Spinal cord (tissue), 10 donors: ENCODE measurements around the gene HDHD5. TPM values are rescaled to one million over a fixed set of nuclear protein-coding genes. Genes with fewer than 3 reads are reported as not detected.

ENCODE experiments used
- DNase-seq, 6 donors: peaks; one replicate each; pipeline versions ENCODE4 v3.0.0 to v3.0.0-alpha.2; 2013 to 2015; ENCODE audit warnings: low spot score in 6 of 6, low read depth in 4 of 6
- H3K27ac ChIP-seq: one replicate; pipeline ENCODE4 v1.5.1; 2013; ENCODE audit warnings: low read depth, low read length, control low read depth
- H3K27me3 ChIP-seq: one replicate; pipeline ENCODE4 v1.6.1; 2013; ENCODE audit warnings: low read length; ENCODE audit not compliant: control insufficient read depth, insufficient read depth
- H3K36me3 ChIP-seq: one replicate; pipeline ENCODE4 v1.6.1; 2013; ENCODE audit warnings: low read length; ENCODE audit not compliant: control insufficient read depth, insufficient read depth
- H3K4me1 ChIP-seq: one replicate; pipeline ENCODE4 v1.6.1; 2013; ENCODE audit warnings: low read length; ENCODE audit not compliant: control insufficient read depth, insufficient read depth
- H3K4me3 ChIP-seq: one replicate; pipeline ENCODE4 v1.5.1; 2013; ENCODE audit warnings: low read depth, low read length, control low read depth
- H3K9me3 ChIP-seq: one replicate; pipeline ENCODE4 v1.6.1; 2013; ENCODE audit warnings: low read length; ENCODE audit not compliant: control insufficient read depth, insufficient read depth
- WGBS: methylation state at CpG from one replicate; pipeline ENCODE4 v1.1.5; 2013; ENCODE audit warnings: missing lambda C conversion rate; ENCODE audit not compliant: insufficient coverage; 5-methylcytosine and 5-hydroxymethylcytosine counted together
- polyA plus RNA-seq, 2 donors: library from polyadenylated mRNA; unstranded; fragments of 120-200 nt; gene quantifications; one replicate each; pipeline ENCODE4 v1.2.1, GENCODE V29; 2013; ENCODE audit not compliant: insufficient read length in 2 of 2
- total RNA-seq, 2 donors: library from RNA; depleted of rRNA in 1 of 2; stranded (reverse); fragments of 120-200 nt in 1 of 2; fragments of >200 nt in 1 of 2; gene quantifications; one replicate each; pipeline versions ENCODE4 v1.2.3 to v1.2.4, GENCODE V29; 2013 to 2014
- donor health status: healthy.

The HDHD5 gene
- total and polyA plus RNA-seq, 4 donors = 23.9 to 51.9 (median 36.7) TPM

DNA sequence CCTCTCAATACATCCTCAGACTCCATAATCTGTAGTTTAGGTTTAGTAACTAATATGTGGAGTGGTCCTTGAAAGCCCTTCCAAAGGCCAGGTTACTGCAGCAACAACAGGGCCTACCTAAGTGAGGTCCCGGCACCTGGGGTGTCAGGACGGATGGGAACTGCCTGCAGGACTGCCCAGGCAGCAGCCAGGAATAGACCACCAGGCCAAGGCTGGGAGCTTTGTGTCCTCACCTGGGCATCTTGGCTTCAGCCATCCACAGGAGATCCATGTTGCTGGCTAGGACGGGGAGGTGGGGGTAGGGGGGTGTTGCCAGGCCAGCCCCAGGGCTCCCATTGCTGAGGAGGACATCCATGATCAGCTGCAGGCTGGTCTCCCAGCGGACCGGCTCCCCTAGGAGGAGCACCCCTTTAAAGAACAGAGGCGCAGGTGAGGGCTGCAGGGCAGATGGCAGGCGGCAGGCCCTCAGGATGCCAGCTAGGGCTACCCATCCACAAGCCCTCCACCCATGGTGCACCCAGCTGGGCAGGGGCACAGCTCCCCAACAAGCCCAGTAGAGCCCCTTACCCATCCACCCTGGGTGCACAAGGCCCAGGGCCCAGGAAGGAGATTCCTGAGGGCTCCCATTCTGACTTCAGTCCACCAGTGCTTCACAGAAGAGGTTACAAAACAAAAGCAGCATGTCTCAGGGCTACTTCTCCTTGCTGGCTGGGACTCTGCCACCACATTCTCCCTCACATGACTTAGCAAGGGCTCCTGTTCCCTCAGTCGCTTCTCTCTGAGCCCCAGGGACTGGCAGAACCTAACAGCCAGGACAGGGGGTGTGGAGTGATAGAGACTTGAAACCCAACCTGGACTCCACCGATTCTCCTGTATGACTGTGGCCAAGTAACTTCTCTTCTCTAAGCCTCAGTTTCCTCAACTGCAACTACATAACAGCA lies 18.0 kb downstream of the HDHD5 start:
- WGBS = 89% methylated on average over 7 of the region's 9 CpGs
- Histone ChIP-seq H3K4me3 (no peak overlapping the region), H3K27me3 (no peaks in the 10 kb centered on the region), H3K36me3 (peaks cover 81% of the 10 kb centered on the region), H3K27ac (no peak overlapping the region), H3K9me3 (no peaks in the 10 kb centered on the region), H3K4me1 (no peaks in the 10 kb centered on the region)
- DNase-seq = no peak

DNA sequence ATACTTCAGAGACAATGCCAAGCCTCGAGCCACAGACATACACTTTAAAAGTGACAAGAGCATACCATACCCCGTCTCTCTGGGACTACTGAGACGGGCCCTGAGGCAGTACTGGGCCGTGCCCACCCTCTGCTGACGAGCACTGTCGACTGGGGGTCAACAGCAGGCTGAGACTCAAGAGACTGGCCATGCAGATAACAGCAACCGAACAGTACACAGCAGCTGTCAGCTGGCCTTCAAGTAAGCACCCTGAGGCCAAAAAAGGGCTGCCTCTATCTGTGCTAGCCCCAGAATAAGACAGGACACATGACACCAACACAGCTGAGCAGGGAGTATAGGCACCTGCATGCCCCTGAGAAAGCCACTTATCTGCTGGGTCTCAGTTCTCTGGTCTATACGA lies 19.1 kb downstream of the HDHD5 start:
- Histone ChIP-seq H3K27me3 (no peaks in the 10 kb centered on the region), H3K4me3 (no peak overlapping the region), H3K4me1 (no peaks in the 10 kb centered on the region), H3K27ac (no peak overlapping the region), H3K9me3 (no peaks in the 10 kb centered on the region), H3K36me3 (peaks cover 77% of the 10 kb centered on the region)
- no peak for DNase-seq
- WGBS = 86% methylated on average over 8 of the region's 8 CpGs

- Histone ChIP-seq H3K27me3 (no peaks in the 10 kb centered on the region), H3K4me1 (no peaks in the 10 kb centered on the region), H3K36me3 (peaks cover 70% of the 10 kb centered on the region), H3K4me3 (no peak overlapping the region), H3K27ac (no peak overlapping the region), H3K9me3 (no peaks in the 10 kb centered on the region)
- DNase-seq = no peak
- WGBS = 79% methylated on average over 10 of the region's 11 CpGs
These were observed 20.6 kb downstream of the HDHD5 start for GRCh38 chr22:17138513-17138912.

- Histone ChIP-seq H3K27ac (no peak overlapping the region), H3K9me3 (no peaks in the 10 kb centered on the region), H3K4me1 (no peaks in the 10 kb centered on the region), H3K36me3 (peaks cover 70% of the 10 kb centered on the region), H3K4me3 (no peak overlapping the region), H3K27me3 (no peaks in the 10 kb centered on the region)
- DNase-seq = no peak
- 93% methylated on average over 17 of the region's 17 CpGs for WGBS
These were observed 21.1 kb downstream of the HDHD5 start for GRCh38 chr22:17137861-17138425.

DNA sequence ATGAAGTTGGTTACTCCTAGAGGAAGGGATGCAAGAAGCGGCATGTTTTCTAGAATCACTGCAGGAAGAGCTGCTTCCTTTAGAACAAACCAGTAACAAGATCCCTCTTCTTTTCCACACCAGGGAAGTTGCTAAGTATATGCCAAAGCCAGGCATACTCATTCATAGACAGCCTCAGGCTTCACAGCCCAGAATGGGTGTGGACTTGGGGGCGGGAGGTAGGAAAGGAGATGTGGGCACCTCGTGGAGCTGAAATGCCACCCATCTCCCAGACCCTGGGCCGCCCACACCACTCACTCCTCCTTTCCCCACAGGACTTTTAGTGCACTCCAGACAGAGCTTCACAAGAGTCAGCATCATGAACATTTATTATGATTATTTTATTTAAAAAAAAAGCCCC lies 21.9 kb downstream of the HDHD5 start:
- H3K27ac ChIP-seq = no peak overlapping the region
- no peak overlapping the region for H3K4me3 ChIP-seq
- no peaks in the 10 kb centered on the region for H3K9me3 ChIP-seq
- no peak for DNase-seq
- H3K4me1 ChIP-seq = peaks cover 4% of the 10 kb centered on the region
- H3K36me3 ChIP-seq = peaks cover 67% of the 10 kb centered on the region
- no CpG with 5 or more reads among the region's 4 CpGs for WGBS
- no peaks in the 10 kb centered on the region for H3K27me3 ChIP-seq

GRCh38 chr22:17135153-17135760 lies 23.8 kb downstream of the HDHD5 start:
- Histone ChIP-seq H3K27me3 (no peaks in the 10 kb centered on the region), H3K9me3 (no peaks in the 10 kb centered on the region), H3K4me3 (no peak overlapping the region), H3K27ac (no peak overlapping the region), H3K4me1 (peaks cover 11% of the 10 kb centered on the region), H3K36me3 (peaks cover 48% of the 10 kb centered on the region)
- no peak for DNase-seq
- WGBS = 82% methylated on average over 13 of the region's 15 CpGs

- H3K4me3 ChIP-seq = no peak overlapping the region
- no peak for DNase-seq
- peaks cover 11% of the 10 kb centered on the region for H3K4me1 ChIP-seq
- H3K36me3 ChIP-seq = peaks cover 32% of the 10 kb centered on the region
- H3K9me3 ChIP-seq = no peaks in the 10 kb centered on the region
- WGBS = 80% methylated on average over 7 of the region's 7 CpGs
- H3K27ac ChIP-seq = no peak overlapping the region
- no peaks in the 10 kb centered on the region for H3K27me3 ChIP-seq
These were observed 25.9 kb downstream of the HDHD5 start for GRCh38 chr22:17133137-17133536.

DNA sequence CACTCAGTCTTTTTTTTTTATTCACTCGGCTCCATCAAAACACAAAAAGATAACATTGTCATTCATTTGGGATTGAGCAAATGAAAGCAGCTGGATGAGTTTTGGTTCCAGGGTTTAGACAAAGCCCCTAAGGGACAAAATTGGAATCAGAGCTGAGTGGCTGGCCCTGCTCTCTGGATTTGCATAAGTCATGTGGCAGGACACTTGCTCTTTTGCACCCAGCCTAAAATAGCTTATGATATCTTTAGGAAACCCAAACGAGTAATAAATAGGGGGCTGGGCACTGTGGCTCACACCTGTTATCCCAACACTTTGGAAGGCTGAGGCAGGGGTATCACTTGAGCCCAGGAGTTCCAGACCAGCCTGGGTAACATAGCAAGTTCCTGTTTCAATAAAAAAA lies 27.0 kb downstream of the HDHD5 start:
- Histone ChIP-seq H3K4me3 (no peak overlapping the region), H3K27ac (no peak overlapping the region)
- no CpG with 5 or more reads among the region's 2 CpGs for WGBS

GRCh38 chr22:17131686-17132085 lies 27.4 kb downstream of the HDHD5 start:
- H3K36me3 ChIP-seq = peaks cover 19% of the 10 kb centered on the region
- H3K9me3 ChIP-seq = no peaks in the 10 kb centered on the region
- H3K4me1 ChIP-seq = peaks cover 11% of the 10 kb centered on the region
- 4% methylated on average over 4 of the region's 5 CpGs for WGBS
- H3K27me3 ChIP-seq = no peaks in the 10 kb centered on the region
- no peak overlapping the region for H3K27ac ChIP-seq
- H3K4me3 ChIP-seq = no peak overlapping the region
- peak in 3 of 6 donors; percentile 31 to 78 (median 48) for DNase-seq

More for the DNA sequence above, 27.0 kb downstream of the HDHD5 start:
- Histone ChIP-seq H3K4me1 (peaks cover 11% of the 10 kb centered on the region), H3K27me3 (no peaks in the 10 kb centered on the region), H3K36me3 (peaks cover 23% of the 10 kb centered on the region), H3K9me3 (no peaks in the 10 kb centered on the region)
- no peak for DNase-seq
